Measurements from ENCODE around the gene CXCR4. TPM values are rescaled to one million over a fixed set of nuclear protein-coding genes. Genes with fewer than 3 reads are reported as not detected.

Gene CXCR4
- polyA plus RNA-seq, 1 of the 3 experiments (the other 2 are of a cell fraction): 0.48 TPM

GRCh38 chr2:136116151-136116812 is 1.7 kb downstream of the CXCR4 start:
- Histone ChIP-seq H3K9me2 (no peaks in the 10 kb centered on the region), H4K20me1 (ENCODE audit: insufficient read depth) (no peaks in the 10 kb centered on the region), H3K4me2 (peak overlapping the region; percentile 77), H3K9me3 (no peaks in the 10 kb centered on the region), H3K79me2 (ENCODE audit: insufficient read depth) (no peaks in the 10 kb centered on the region), H3K27me3 (ENCODE audit: insufficient read depth) (peaks cover 45% of the 10 kb centered on the region), H3K36me3 (replicated peaks in 1 of 2; ENCODE audit: control insufficient read depth in 1 of 2, insufficient read depth in 2 of 2, low read length in 1 of 2) (no peaks in the 10 kb centered on the region), H2AFZ (ENCODE audit: low read depth) (no peak overlapping the region), H3K4me3 (ENCODE audit: low read depth in 2 of 2, low read length in 1 of 2) (peak overlapping the region; percentile 46 to 51; a peak in 3 of 4 replicates), H3K27ac (ENCODE audit: low read depth in 2 of 2, low read length in 1 of 2) (no peak overlapping the region), H3K9ac (no peak overlapping the region), H3F3A (replicated peaks; ENCODE audit: insufficient read depth) (no peaks in the 10 kb centered on the region), H3K4me1 (ENCODE audit: control insufficient read depth in 1 of 2, insufficient read depth in 2 of 2, low read depth in 1 of 2, low read length in 1 of 2) (peaks cover 0 to 31% of the 10 kb centered on the region in 2 experiments; a peak in 2 of 4 replicates)
- CTCF ChIA-PET: interaction anchor here (0.6 to 1.3 kb wide), 3 partner anchors 31 to 165 kb away, joined by 3 to 7 read pairs (median 4); no protein-coding TSS in a partner anchor
- TF ChIP-seq MXI1 (IDR thresholded peaks at IDR 0.05; ENCODE audit: low read depth, low read length): 0 out of 2 replicates have a peak, but pooled peaks have one; percentile 43
- TF ChIP-seq FOSL2 (IDR thresholded peaks at IDR 0.05; ENCODE audit: borderline replicate concordance, low read depth): no peak
- TF ChIP-seq RFX5 (IDR thresholded peaks at IDR 0.05; ENCODE audit: low read length): no peak
- 32% methylated on average over 16 of the region's 30 CpGs for WGBS (ENCODE audit: low lambda C conversion rate)
- no peak for DNase-seq
- POLR2A ChIA-PET: interaction anchor here (0.8 to 1.2 kb wide), 3 partner anchors 8 to 131 kb away, joined by 3 to 5 read pairs (median 4); partner anchors contain the start of gene DARS1

DNA sequence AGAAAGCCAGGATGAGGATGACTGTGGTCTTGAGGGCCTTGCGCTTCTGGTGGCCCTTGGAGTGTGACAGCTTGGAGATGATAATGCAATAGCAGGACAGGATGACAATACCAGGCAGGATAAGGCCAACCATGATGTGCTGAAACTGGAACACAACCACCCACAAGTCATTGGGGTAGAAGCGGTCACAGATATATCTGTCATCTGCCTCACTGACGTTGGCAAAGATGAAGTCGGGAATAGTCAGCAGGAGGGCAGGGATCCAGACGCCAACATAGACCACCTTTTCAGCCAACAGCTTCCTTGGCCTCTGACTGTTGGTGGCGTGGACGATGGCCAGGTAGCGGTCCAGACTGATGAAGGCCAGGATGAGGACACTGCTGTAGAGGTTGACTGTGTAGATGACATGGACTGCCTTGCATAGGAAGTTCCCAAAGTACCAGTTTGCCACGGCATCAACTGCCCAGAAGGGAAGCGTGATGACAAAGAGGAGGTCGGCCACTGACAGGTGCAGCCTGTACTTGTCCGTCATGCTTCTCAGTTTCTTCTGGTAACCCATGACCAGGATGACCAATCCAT is 2.7 kb downstream of the CXCR4 start:
- Histone ChIP-seq H3K4me2 (no peak overlapping the region), H3K27me3 (ENCODE audit: insufficient read depth) (peaks cover 49% of the 10 kb centered on the region), H4K20me1 (ENCODE audit: insufficient read depth) (no peaks in the 10 kb centered on the region), H3K36me3 (replicated peaks in 1 of 2; ENCODE audit: control insufficient read depth in 1 of 2, insufficient read depth in 2 of 2, low read length in 1 of 2) (no peaks in the 10 kb centered on the region), H3K4me1 (ENCODE audit: control insufficient read depth in 1 of 2, insufficient read depth in 2 of 2, low read depth in 1 of 2, low read length in 1 of 2) (peaks cover 0 to 31% of the 10 kb centered on the region in 2 experiments; a peak in 2 of 4 replicates), H3K9me2 (no peaks in the 10 kb centered on the region), H2AFZ (ENCODE audit: low read depth) (no peak overlapping the region), H3F3A (replicated peaks; ENCODE audit: insufficient read depth) (no peaks in the 10 kb centered on the region), H3K9me3 (no peaks in the 10 kb centered on the region), H3K9ac (no peak overlapping the region), H3K79me2 (ENCODE audit: insufficient read depth) (no peaks in the 10 kb centered on the region), H3K4me3 (ENCODE audit: low read depth in 2 of 2, low read length in 1 of 2) (no peak overlapping the region), H3K27ac (ENCODE audit: low read depth in 2 of 2, low read length in 1 of 2) (no peak overlapping the region)
- POLR2A ChIA-PET: no interaction called here
- CTCF ChIA-PET: no interaction called here
- 87% methylated on average over 12 of the region's 12 CpGs for WGBS (ENCODE audit: low lambda C conversion rate)
- TF ChIP-seq YY1 (IDR thresholded peaks at IDR 0.05; ENCODE audit: low read depth) (no peak), FOSL2 (IDR thresholded peaks at IDR 0.05; ENCODE audit: borderline replicate concordance, low read depth) (no peak), FOXJ3 (CRISPR knock-in tag; IDR thresholded peaks at IDR 0.05) (no peak), EP300 (IDR thresholded peaks at IDR 0.05; ENCODE audit: borderline replicate concordance in 1 of 2, low read depth in 1 of 2, low read length in 1 of 2) (no peak), CHD2 (IDR thresholded peaks at IDR 0.05; ENCODE audit: low read length, partially characterized antibody) (no peak), MEF2A (IDR thresholded peaks at IDR 0.05; ENCODE audit: borderline replicate concordance, low read depth) (no peak), MXI1 (IDR thresholded peaks at IDR 0.05; ENCODE audit: low read depth, low read length) (no peak), POLR2AphosphoS5 (IDR thresholded peaks at IDR 0.05; ENCODE audit: low read depth, low read length) (no peak), RCOR1 (IDR thresholded peaks at IDR 0.05; ENCODE audit: low read length) (no peak), RXRA (IDR thresholded peaks at IDR 0.05; ENCODE audit: borderline replicate concordance, low read depth) (no peak), TEAD4 (IDR thresholded peaks at IDR 0.05; ENCODE audit: borderline replicate concordance, insufficient read depth) (no peak), GABPA (IDR thresholded peaks at IDR 0.05; ENCODE audit: low read depth) (no peak), EZH2phosphoT487 (IDR thresholded peaks at IDR 0.05; ENCODE audit: borderline replicate concordance, low read depth) (no peak), FOXM1 (IDR thresholded peaks at IDR 0.05; ENCODE audit: low read depth) (no peak), JUND (IDR thresholded peaks at IDR 0.05) (no peak)
- no peak for DNase-seq

Measured in SK-N-SH (cell line).